GM19099 (cell line): ENCODE results near the gene AKAP17A.

Source experiments
- POLR2A ChIP-seq: IDR thresholded peaks from 3 replicates; pipeline ENCODE4 v1.6.1; 2011; ENCODE audit warnings: low read depth; ENCODE audit not compliant: insufficient read length; ENCODE audit errors: extremely low read depth

AKAP17A gene

DNA sequence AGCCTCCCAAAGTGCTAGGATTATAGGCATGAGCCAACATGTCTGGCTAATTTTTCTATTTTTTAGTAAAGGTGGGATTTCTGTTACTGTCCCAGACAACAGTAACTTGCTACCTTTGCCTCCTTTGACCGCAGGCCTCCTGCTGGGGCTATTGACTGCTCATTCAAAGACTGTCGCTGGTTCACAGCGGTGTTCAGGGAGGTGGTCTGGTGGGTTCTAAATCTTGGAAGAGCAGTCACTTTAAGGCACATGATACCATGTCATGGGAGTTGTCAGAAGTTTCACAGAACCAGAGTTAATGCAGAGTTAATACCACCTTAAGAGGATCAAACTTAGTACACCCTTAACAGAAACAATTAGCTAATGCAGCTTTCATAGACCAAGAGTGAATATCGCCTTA is 27.3 kb downstream of the AKAP17A start:
- TF ChIP-seq POLR2A = no peak

DNA sequence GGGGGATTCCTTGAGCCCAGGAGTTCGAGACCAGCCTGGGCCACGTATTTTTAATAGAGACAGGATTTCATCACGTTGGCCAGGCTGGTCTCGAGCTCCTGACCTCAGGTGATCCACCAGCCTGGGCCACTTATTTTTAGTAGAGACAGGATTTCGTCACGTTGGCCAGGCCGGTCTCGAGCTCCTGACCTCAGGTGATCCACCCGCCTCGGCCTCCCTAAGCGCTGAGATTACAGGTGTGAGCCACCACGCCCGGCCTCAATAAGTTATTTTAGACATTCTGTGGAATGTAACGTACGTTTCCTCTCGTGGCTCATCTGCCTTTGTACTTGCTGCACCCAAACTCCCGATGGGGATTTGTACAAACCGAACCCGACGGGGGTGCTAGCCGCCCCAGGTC is 32.3 kb downstream of the AKAP17A start:
- no peak for TF ChIP-seq POLR2A

DNA sequence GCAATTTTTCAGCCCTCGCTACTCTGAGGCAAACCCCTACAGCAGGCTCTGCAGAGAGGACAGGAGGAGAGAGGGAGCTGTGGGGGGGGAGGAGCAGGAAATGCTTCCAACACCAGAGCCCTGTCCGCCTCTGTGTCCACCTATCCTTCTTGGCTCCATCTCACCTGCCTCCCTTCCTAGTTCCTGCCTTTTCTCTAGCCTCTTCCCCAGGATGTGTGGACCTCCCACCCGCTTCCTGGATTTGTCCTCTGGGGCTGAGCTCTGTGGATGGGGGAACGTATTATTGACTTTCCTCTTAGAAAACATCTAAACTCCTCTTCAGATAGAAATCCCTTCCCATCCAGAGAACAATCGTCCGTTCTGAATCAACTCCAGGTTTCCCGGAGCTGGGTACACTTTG is 37.8 kb downstream of the AKAP17A start:
- no peak for TF ChIP-seq POLR2A

- no peak for TF ChIP-seq POLR2A
These were observed 54.6 kb downstream of the AKAP17A start for GRCh38 chrX:1646009-1646408.

DNA sequence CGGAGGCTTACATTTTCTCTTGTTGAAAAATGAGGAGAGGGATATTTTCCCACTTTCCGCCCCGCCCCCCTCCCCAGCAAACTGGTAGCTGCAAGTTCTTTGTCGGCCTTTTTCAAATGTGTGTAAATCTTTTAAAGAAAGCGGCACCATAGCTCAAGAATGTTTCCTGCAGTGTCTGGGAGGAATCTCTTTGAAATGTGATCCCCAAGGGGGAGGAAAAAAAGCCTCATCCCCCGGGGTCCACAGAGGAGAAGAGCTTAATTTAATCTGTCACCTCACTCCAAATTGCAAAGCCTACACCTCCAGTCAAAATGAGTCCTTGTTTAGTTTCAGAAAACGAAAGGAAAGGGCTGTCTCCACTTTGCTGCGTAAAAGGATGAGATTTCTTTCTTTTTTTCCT is 58.2 kb downstream of the AKAP17A start:
- TF ChIP-seq POLR2A = no peak
